ENCODE measurements around the gene TPST2.
"Not testable (repeated sequence)": the region's sequence is repeated elsewhere in the genome, so short reads cannot be mapped to it uniquely, and the experiment has no call there.

The TPST2 gene

GRCh38 chr22:26542831-26543230, 47.1 kb downstream of the TPST2 start:
- Mint-ChIP-seq H3K4me3 (no peak overlapping the region), H3K9me3 (no peaks in the 10 kb centered on the region), H3K27ac (no peak overlapping the region), H3K27me3 (no peaks in the 10 kb centered on the region), H3K36me3 (peaks cover 12% of the 10 kb centered on the region), H3K4me1 (peaks cover 23% of the 10 kb centered on the region)

GRCh38 chr22:26541167-26541819, 48.6 kb downstream of the TPST2 start:
- peaks cover 12% of the 10 kb centered on the region for H3K4me1 Mint-ChIP-seq
- no peak overlapping the region for H3K27ac Mint-ChIP-seq
- no peaks in the 10 kb centered on the region for H3K27me3 Mint-ChIP-seq
- peaks cover 12% of the 10 kb centered on the region for H3K36me3 Mint-ChIP-seq
- no peaks in the 10 kb centered on the region for H3K9me3 Mint-ChIP-seq
- no peak overlapping the region for H3K4me3 Mint-ChIP-seq

GRCh38 chr22:26540119-26540518, 49.8 kb downstream of the TPST2 start:
- Mint-ChIP-seq H3K4me3 (no peak overlapping the region), H3K27ac (no peak overlapping the region), H3K9me3 (no peaks in the 10 kb centered on the region), H3K36me3 (peaks cover 10% of the 10 kb centered on the region), H3K27me3 (no peaks in the 10 kb centered on the region), H3K4me1 (peaks cover 9% of the 10 kb centered on the region)

DNA sequence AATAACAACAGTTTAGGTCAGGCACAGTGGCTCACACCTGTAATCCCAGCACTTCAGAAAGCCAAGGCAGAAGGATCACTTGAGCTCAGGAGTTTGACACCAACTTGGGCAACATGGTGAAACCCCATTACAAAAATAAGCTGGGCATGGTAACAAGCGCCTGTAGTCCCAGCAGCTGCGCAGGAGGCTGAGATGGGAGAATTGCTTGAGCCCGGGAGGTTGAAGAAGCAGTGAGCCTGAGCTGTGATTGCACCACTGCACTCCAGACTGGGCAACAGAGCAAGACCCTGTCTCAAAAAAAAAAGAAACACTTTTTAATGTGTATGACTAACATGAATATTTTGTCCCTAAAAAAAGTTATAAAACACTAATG, 53.2 kb downstream of the TPST2 start:
- Mint-ChIP-seq H3K4me3 (no peak overlapping the region), H3K27ac (no peak overlapping the region), H3K9me3 (no peaks in the 10 kb centered on the region), H3K27me3 (no peaks in the 10 kb centered on the region), H3K4me1 (peaks cover 9% of the 10 kb centered on the region), H3K36me3 (peaks cover 11% of the 10 kb centered on the region)

GRCh38 chr22:26536056-26536761, 53.7 kb downstream of the TPST2 start:
- H3K36me3 Mint-ChIP-seq: peaks cover 11% of the 10 kb centered on the region
- H3K27ac Mint-ChIP-seq: no peak overlapping the region
- H3K4me3 Mint-ChIP-seq: no peak overlapping the region
- peaks cover 9% of the 10 kb centered on the region for H3K4me1 Mint-ChIP-seq
- H3K27me3 Mint-ChIP-seq: no peaks in the 10 kb centered on the region
- no peaks in the 10 kb centered on the region for H3K9me3 Mint-ChIP-seq

DNA sequence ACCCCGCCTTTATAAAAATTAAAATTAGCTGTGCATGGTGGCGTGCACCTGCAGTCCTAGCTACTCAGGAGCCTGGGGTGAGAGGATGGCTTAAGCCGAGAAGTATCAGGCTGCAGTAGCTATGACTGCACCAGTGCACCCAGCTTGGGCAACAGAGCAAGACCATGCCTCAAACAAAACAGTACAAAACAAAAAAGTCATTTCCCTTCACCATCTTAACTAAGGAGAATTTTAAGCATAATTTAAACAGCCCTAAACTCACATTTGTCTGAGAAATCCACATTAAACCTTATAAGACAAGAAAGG, 54.4 kb downstream of the TPST2 start:
- no peaks in the 10 kb centered on the region for H3K9me3 Mint-ChIP-seq
- no peak overlapping the region for H3K27ac Mint-ChIP-seq
- H3K4me1 Mint-ChIP-seq: peaks cover 9% of the 10 kb centered on the region
- no peak overlapping the region for H3K4me3 Mint-ChIP-seq
- H3K27me3 Mint-ChIP-seq: no peaks in the 10 kb centered on the region
- H3K36me3 Mint-ChIP-seq: peaks cover 13% of the 10 kb centered on the region

GRCh38 chr22:26534874-26535602, 54.9 kb downstream of the TPST2 start:
- Mint-ChIP-seq H3K4me3 (no peak overlapping the region), H3K4me1 (peaks cover 9% of the 10 kb centered on the region), H3K9me3 (no peaks in the 10 kb centered on the region), H3K27me3 (no peaks in the 10 kb centered on the region), H3K36me3 (peaks cover 9% of the 10 kb centered on the region), H3K27ac (peak overlapping the region; percentile 14)

DNA sequence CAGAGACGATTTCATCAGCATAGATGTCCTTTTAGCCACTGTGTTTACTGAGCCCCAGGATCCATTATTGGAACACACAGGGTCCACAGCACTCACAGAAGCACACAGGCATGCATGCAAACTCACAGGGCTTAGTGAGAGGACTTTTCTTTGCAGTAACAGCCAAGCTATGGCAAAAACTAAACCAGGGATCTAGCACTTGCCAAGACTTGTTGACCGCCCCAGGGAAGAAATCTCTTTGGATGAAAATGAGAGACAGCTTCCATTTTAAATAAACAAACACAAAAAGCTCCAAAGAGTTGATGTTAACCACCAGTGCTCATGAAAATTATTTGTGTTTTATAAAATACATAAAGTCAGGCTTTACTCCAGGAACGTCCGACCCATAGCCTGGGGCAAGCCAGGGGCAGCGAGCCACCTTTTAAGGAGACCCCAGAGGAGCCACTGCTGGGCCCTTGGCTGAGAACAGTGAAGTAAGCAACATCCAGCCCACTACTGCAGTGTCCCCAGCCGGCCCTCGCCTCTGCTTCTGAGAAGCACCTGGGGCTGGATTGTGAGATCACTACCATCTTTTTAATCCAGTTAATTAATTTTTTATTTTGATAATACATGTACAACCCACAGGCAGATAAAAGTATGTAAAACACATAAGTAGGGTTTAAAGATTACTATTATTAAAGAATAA, 55.6 kb downstream of the TPST2 start:
- Mint-ChIP-seq H3K9me3 (no peaks in the 10 kb centered on the region), H3K27me3 (no peaks in the 10 kb centered on the region), H3K27ac (no peak overlapping the region), H3K4me1 (peaks cover 9% of the 10 kb centered on the region), H3K4me3 (no peak overlapping the region), H3K36me3 (peaks cover 9% of the 10 kb centered on the region)

DNA sequence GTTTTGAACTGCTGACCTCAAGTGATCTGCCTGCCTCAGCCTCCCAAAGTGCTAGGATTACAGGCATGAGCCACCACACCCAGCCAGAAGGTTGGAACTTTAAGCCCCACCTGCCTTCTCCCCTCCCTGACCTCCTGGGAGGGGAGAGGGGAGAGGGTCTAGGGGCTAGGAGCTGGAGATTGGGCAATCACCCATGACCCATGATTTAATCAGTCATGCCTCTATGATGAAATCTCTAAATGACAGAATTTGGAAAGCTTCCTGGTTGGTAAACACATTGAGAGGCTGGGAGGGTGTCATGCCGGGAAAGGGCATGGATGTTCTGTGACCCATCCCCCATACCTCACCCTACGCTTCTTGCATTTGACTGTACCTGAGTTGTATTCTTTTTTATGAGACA, 60.6 kb downstream of the TPST2 start:
- H3K36me3 Mint-ChIP-seq: peaks cover 8% of the 10 kb centered on the region
- no peaks in the 10 kb centered on the region for H3K27me3 Mint-ChIP-seq
- H3K9me3 Mint-ChIP-seq: no peaks in the 10 kb centered on the region
- H3K4me1 Mint-ChIP-seq: peaks cover 7% of the 10 kb centered on the region
- no peak overlapping the region for H3K4me3 Mint-ChIP-seq
- H3K27ac Mint-ChIP-seq: no peak overlapping the region

DNA sequence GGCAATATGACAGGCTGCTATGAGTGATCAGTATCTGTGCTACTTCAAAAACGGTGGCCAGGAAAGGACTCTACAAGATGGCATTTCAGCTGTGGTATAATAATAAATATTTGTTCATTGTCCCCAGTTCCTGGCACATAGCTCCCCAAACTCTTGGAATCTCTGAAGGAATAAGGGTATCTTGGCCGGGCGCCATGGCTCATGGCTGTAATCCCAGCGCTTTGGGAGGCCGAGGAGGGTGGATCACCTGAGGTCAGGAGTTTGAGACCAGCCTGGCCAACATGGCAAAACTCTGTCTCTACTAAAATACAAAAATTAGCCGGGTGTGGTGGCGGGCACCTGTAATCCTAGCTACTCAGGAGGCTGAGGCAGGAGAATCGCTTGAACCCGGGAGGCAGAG, 61.4 kb downstream of the TPST2 start:
- not testable (repeated sequence) for H3K9me3 Mint-ChIP-seq, H3K4me3 Mint-ChIP-seq, H3K27ac Mint-ChIP-seq, H3K4me1 Mint-ChIP-seq, H3K27me3 Mint-ChIP-seq
- peaks cover 10% of the 10 kb centered on the region for H3K36me3 Mint-ChIP-seq

- Mint-ChIP-seq H3K4me1 (peaks cover 5% of the 10 kb centered on the region), H3K27ac (no peak overlapping the region), H3K36me3 (peaks cover 11% of the 10 kb centered on the region), H3K9me3 (no peaks in the 10 kb centered on the region), H3K4me3 (no peak overlapping the region), H3K27me3 (no peaks in the 10 kb centered on the region)
Measured at GRCh38 chr22:26527574-26528465, 62.1 kb downstream of the TPST2 start.

GRCh38 chr22:26527167-26527566, 62.8 kb downstream of the TPST2 start:
- no peaks in the 10 kb centered on the region for H3K4me1 Mint-ChIP-seq
- H3K4me3 Mint-ChIP-seq: no peak overlapping the region
- no peak overlapping the region for H3K27ac Mint-ChIP-seq
- no peaks in the 10 kb centered on the region for H3K27me3 Mint-ChIP-seq
- H3K9me3 Mint-ChIP-seq: no peaks in the 10 kb centered on the region
- H3K36me3 Mint-ChIP-seq: peaks cover 12% of the 10 kb centered on the region

GRCh38 chr22:26525946-26526564, 63.9 kb downstream of the TPST2 start:
- no peak overlapping the region for H3K27ac Mint-ChIP-seq
- H3K4me3 Mint-ChIP-seq: no peak overlapping the region
- H3K4me1 Mint-ChIP-seq: no peaks in the 10 kb centered on the region
- H3K9me3 Mint-ChIP-seq: no peaks in the 10 kb centered on the region
- H3K27me3 Mint-ChIP-seq: no peaks in the 10 kb centered on the region
- H3K36me3 Mint-ChIP-seq: peaks cover 11% of the 10 kb centered on the region

DNA sequence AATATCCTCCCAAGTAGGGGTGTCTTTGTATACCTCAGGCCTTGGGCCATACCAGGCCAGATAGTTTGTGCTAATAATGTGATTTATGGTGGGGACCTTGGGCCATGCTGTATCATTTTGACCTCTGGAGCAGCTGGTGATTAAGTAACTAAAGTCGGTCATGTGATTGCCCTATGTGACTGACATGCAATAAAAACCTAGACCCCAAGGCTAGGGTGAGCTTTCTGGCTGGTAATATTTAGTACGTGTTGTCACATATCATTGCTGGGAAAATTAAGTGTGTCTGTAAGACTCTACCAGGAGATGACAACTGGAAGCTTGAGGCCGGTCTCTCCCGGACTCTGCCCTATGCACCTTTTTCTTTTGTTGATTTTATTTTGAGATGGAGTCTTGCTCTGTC, 65.1 kb downstream of the TPST2 start:
- no peaks in the 10 kb centered on the region for H3K27me3 Mint-ChIP-seq
- H3K36me3 Mint-ChIP-seq: peaks cover 9% of the 10 kb centered on the region
- H3K4me3 Mint-ChIP-seq: no peak overlapping the region
- H3K27ac Mint-ChIP-seq: no peak overlapping the region
- H3K9me3 Mint-ChIP-seq: no peaks in the 10 kb centered on the region
- no peaks in the 10 kb centered on the region for H3K4me1 Mint-ChIP-seq

- Mint-ChIP-seq H3K27ac (no peak overlapping the region), H3K36me3 (peaks cover 7% of the 10 kb centered on the region), H3K9me3 (no peaks in the 10 kb centered on the region)
Measured at GRCh38 chr22:26522592-26522991, 67.3 kb downstream of the TPST2 start.

More at GRCh38 chr22:26522592-26522991, 67.3 kb downstream of the TPST2 start:
- H3K4me1 Mint-ChIP-seq: no peaks in the 10 kb centered on the region
- no peaks in the 10 kb centered on the region for H3K27me3 Mint-ChIP-seq
- H3K4me3 Mint-ChIP-seq: no peak overlapping the region
